Psoas muscle (tissue), 8 donors: ENCODE measurements around the gene HOMER2. TPM values are rescaled to one million over a fixed set of nuclear protein-coding genes. Genes with fewer than 3 reads are reported as not detected.
A peak's percentile ranks its signal among the peaks of the same experiment; 100 is the strongest.

ENCODE experiments used
- ATAC-seq, 4 donors: fragments of 200-7000 bp; cut with Tn5 transposase; one replicate each; pipeline ENCODE4 v1.9.1; 2020; ENCODE audit warnings: moderate library complexity in 3 of 4, mild to moderate bottlenecking in 2 of 4
- DNase-seq, 2 donors: peaks; one replicate each; pipeline ENCODE4 v3.0.0-alpha.2; 2020
- H3K27ac ChIP-seq: fragments of 200-600 bp; one replicate; pipeline ENCODE4 v1.8.0; 2022
- H3K27me3 ChIP-seq, 3 donors: fragments of 200-600 bp in 1 of 3; one replicate each; pipeline versions ENCODE4 v1.6.1 to v1.8.0; 2013 to 2022; ENCODE audit warnings: low read length in 2 of 3, mild to moderate bottlenecking in 2 of 3, moderate library complexity in 1 of 3; ENCODE audit not compliant: insufficient read depth in 3 of 3
- H3K36me3 ChIP-seq, 2 donors: fragments of 200-600 bp in 1 of 2; one replicate each; pipeline versions ENCODE4 v1.6.1 to v1.8.0; 2013 to 2022; ENCODE audit warnings: low read depth in 1 of 2, mild to moderate bottlenecking in 1 of 2, moderate library complexity in 1 of 2; ENCODE audit not compliant: insufficient read depth in 1 of 2
- H3K4me1 ChIP-seq: fragments of 200-600 bp; one replicate; pipeline ENCODE4 v1.8.0; 2022
- H3K4me3 ChIP-seq: fragments of 200-600 bp; one replicate; pipeline ENCODE4 v1.8.0; 2022; ENCODE audit warnings: mild to moderate bottlenecking
- H3K9me3 ChIP-seq: fragments of 200-600 bp; one replicate; pipeline ENCODE4 v1.8.0; 2022
- WGBS, 3 donors: extraction: QIAGEN DNeasy Blood & Tissue Kit; methylation state at CpG; one replicate each; pipeline versions ENCODE4 v1.1.6 to v1.1.7; 2013; 5-methylcytosine and 5-hydroxymethylcytosine counted together
- intact Hi-C, 2 donors: fragments of 100-400 bp; cut with DNase I; formaldehyde crosslinking; loops; one replicate each; pipeline versions ENCODE4 v1.11.0 to v1.14.2; 2022
- polyA plus RNA-seq, 3 donors: library from polyadenylated mRNA; stranded (reverse); fragments of 200-250 nt; gene quantifications; one replicate each; pipeline ENCODE4 v1.2.3, GENCODE V29; 2013
- total RNA-seq, 4 donors: library from RNA; stranded (reverse); fragmentation: NEBNext Ultra II Directional in 2 of 4; extraction: Animal tissue kit (Norgen Biotek cat#: 25700) in 2 of 4; gene quantifications; one replicate each; pipeline versions ENCODE4 v1.2.1 to v1.2.4, GENCODE V29; 2021 to 2023
- TF ChIP-seq, protein P1 (sequence below): fragments of 200-600 bp; IDR thresholded peaks from one replicate; pipeline ENCODE4 v1.8.0; 2022; ENCODE audit warnings: antibody characterized with exemption
- donor health status: healthy with polysubstance abuse.
- donor health status: DM: no; HTN: no; CAD: no; lungs with moderate emphysema.
- donor health status: Bipolar disorder and iron deficiency.
- donor health status: healthy.
- donor health status: DM: yes; HTN: yes; CAD: no.
- donor health status: DM: no; HTN: no; CAD: no.
- donor health status: DM: no; HTN: no; CAD: no.
- donor health status: DM: yes; HTN: yes; CAD: no.

Gene HOMER2
- total and polyA plus RNA-seq, 7 donors, result 27.2 to 119 (median 53.9) TPM

DNA sequence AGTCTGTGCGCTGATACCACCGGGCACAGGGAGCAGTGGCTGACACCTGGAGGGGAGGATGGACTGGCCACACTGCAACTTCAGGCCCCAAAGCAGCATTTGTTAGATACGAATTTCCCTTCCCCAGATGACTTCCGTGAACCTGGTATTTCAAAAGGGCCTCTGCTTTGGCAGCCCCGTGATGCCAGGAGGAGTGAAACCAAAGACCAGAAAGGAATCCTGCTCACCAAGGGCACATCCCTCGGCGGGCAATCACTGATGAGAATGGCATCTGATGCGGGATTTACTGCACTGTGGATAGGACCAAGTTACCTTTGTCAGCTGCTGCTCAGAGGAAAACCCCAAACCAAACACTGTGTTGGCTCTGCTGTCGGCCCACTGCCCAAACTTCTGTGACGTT, 77.6 kb downstream of the HOMER2 start:
- ATAC-seq (peak; percentile 69 to 83 (median 78)), DNase-seq (no peak)
- Histone ChIP-seq H3K36me3 (peaks cover 0 to 24% of the 10 kb centered on the region in 2 donors), H3K4me3 (no peak overlapping the region), H3K4me1 (peaks cover 6% of the 10 kb centered on the region), H3K27ac (peak overlapping the region; percentile 59), H3K27me3 (no peaks in the 10 kb centered on the region), H3K9me3 (no peaks in the 10 kb centered on the region)
- intact Hi-C loops, result loop anchor here in 1 of 2 donors (5.0 kb wide), 1 partner anchor 97 kb away; no protein-coding TSS in a partner anchor
- WGBS, 3 donors, result 41 to 61% (median 44%) methylated on average over 10 of the region's 10 CpGs
- TF ChIP-seq, protein P1, sequence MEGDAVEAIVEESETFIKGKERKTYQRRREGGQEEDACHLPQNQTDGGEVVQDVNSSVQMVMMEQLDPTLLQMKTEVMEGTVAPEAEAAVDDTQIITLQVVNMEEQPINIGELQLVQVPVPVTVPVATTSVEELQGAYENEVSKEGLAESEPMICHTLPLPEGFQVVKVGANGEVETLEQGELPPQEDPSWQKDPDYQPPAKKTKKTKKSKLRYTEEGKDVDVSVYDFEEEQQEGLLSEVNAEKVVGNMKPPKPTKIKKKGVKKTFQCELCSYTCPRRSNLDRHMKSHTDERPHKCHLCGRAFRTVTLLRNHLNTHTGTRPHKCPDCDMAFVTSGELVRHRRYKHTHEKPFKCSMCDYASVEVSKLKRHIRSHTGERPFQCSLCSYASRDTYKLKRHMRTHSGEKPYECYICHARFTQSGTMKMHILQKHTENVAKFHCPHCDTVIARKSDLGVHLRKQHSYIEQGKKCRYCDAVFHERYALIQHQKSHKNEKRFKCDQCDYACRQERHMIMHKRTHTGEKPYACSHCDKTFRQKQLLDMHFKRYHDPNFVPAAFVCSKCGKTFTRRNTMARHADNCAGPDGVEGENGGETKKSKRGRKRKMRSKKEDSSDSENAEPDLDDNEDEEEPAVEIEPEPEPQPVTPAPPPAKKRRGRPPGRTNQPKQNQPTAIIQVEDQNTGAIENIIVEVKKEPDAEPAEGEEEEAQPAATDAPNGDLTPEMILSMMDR, result no peak

- no peak overlapping the region for H3K4me3 ChIP-seq
- intact Hi-C loops, result no loop called here
- no peaks in the 10 kb centered on the region for H3K27me3 ChIP-seq
- WGBS, 3 donors, result 71 to 85% (median 77%) methylated on average over 1 of the region's 1 CpG
- TF ChIP-seq, protein P1, result no peak
- no peaks in the 10 kb centered on the region for H3K9me3 ChIP-seq
- H3K36me3 ChIP-seq, result peaks cover 0 to 24% of the 10 kb centered on the region in 2 donors
- H3K4me1 ChIP-seq, result peaks cover 6% of the 10 kb centered on the region
- no peak for DNase-seq
- no peak for ATAC-seq
- peak overlapping the region; percentile 59 for H3K27ac ChIP-seq
These were observed 78.3 kb downstream of the HOMER2 start for GRCh38 chr15:82874267-82874666.

- intact Hi-C loops, result no loop called here
- Histone ChIP-seq H3K9me3 (no peaks in the 10 kb centered on the region), H3K36me3 (peaks cover 0 to 24% of the 10 kb centered on the region in 2 donors), H3K4me1 (peaks cover 6% of the 10 kb centered on the region), H3K4me3 (no peak overlapping the region), H3K27ac (no peak overlapping the region), H3K27me3 (no peaks in the 10 kb centered on the region)
- ATAC-seq (peak in 1 of 4 donors; percentile 20), DNase-seq (no peak)
- TF ChIP-seq, protein P1, result no peak
- 76 to 81% (median 77%) methylated on average over 7 of the region's 7 CpGs for WGBS, 3 donors
These were observed 79.4 kb downstream of the HOMER2 start for GRCh38 chr15:82873000-82873680.

DNA sequence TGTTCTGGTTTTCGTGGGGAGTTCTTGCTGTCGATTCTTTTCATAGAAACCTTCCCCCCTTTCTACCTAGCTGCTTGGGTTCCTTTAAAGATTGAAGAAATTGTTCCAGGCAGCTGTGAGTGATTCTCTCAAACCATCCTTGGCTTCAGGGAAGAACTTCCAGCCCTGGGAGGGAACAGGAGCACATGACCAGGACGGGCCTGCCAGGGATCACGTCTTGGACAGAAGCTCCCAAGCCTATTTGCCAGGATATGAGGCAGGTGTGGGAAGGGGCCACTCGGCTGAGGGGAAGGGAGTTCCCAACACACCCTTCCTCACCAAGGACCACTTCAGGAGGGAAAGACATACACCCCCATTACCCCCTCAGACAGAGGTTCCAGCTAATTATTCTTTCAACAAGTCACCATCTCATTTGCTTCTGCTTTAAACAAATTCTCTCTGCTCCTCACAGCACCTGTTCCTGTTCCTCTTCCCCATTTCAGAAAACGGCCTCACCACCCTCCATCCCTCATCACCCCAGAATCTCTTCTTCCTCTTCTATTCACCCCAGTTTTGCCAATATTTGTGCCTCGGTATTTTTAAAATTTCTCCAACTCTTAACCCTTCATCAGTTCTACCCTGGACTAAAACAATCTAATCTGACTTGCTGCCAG, 80.6 kb downstream of the HOMER2 start:
- Histone ChIP-seq H3K27ac (no peak overlapping the region), H3K4me3 (no peak overlapping the region), H3K4me1 (peaks cover 6% of the 10 kb centered on the region), H3K9me3 (no peaks in the 10 kb centered on the region), H3K27me3 (no peaks in the 10 kb centered on the region), H3K36me3 (peaks cover 0 to 24% of the 10 kb centered on the region in 2 donors)
- TF ChIP-seq, protein P1, result no peak
- DNase-seq (no peak), ATAC-seq (no peak)
- WGBS, 3 donors, result 52 to 74% (median 60%) methylated on average over 7 of the region's 7 CpGs
- intact Hi-C loops, result no loop called here
